Right atrium auricular region (tissue), 2 donors: ENCODE results near the gene DPYD. TPM values are rescaled to one million over a fixed set of nuclear protein-coding genes. Genes with fewer than 3 reads are reported as not detected.

Experiments used
- DNase-seq: peaks from one replicate; pipeline ENCODE4 v3.0.0-alpha.2; 2019; ENCODE audit warnings: low spot score
- H3K27ac ChIP-seq, 2 donors: fragments of 200-600 bp; sonication (generic); 1 replicate in 1 of 2; 2 replicates in 1 of 2; pipeline ENCODE4 v1.5.1; 2016 to 2019
- H3K27me3 ChIP-seq, 2 donors: fragments of 200-600 bp; sonication (generic); one replicate each; pipeline versions ENCODE4 v1.5.1 to v1.6.0; 2017 to 2019
- H3K36me3 ChIP-seq: fragments of 200-600 bp; sonication (generic); one replicate; pipeline ENCODE4 v1.5.1; 2016
- H3K4me1 ChIP-seq, 2 donors: fragments of 200-600 bp; sonication (generic); one replicate each; pipeline versions ENCODE4 v1.5.1 to v1.6.0; 2017 to 2019
- H3K4me3 ChIP-seq, 2 donors: fragments of 200-600 bp; sonication (generic); 1 replicate in 1 of 2; 2 replicates in 1 of 2; pipeline ENCODE4 v1.5.1; 2017 to 2019; ENCODE audit warnings: mild to moderate bottlenecking in 1 of 2, moderate library complexity in 1 of 2
- H3K9me3 ChIP-seq, 2 donors: fragments of 200-600 bp; sonication (generic); one replicate each; pipeline ENCODE4 v1.5.1; 2019
- total RNA-seq, 2 donors: library from RNA; depleted of rRNA; stranded (reverse); fragments of >200 nt; gene quantifications; one replicate each; pipeline ENCODE4 v1.1.0, GENCODE V29; 2016
- TF ChIP-seq, protein P1 (sequence below), 2 donors: fragments of 200-600 bp; sonication (generic); IDR thresholded peaks; one replicate each; pipeline ENCODE4 v1.5.1; 2019; ENCODE audit warnings: antibody characterized with exemption in 2 of 2

DPYD gene
- total RNA-seq, 2 donors from 2014 or later = 11.3 to 14.5 TPM

- no peaks in the 10 kb centered on the region for H3K4me1 ChIP-seq
- H3K4me3 ChIP-seq = no peak overlapping the region
- no peaks in the 10 kb centered on the region for H3K27me3 ChIP-seq
- no peak for DNase-seq
- no peaks in the 10 kb centered on the region for H3K36me3 ChIP-seq
- TF ChIP-seq, protein P1, sequence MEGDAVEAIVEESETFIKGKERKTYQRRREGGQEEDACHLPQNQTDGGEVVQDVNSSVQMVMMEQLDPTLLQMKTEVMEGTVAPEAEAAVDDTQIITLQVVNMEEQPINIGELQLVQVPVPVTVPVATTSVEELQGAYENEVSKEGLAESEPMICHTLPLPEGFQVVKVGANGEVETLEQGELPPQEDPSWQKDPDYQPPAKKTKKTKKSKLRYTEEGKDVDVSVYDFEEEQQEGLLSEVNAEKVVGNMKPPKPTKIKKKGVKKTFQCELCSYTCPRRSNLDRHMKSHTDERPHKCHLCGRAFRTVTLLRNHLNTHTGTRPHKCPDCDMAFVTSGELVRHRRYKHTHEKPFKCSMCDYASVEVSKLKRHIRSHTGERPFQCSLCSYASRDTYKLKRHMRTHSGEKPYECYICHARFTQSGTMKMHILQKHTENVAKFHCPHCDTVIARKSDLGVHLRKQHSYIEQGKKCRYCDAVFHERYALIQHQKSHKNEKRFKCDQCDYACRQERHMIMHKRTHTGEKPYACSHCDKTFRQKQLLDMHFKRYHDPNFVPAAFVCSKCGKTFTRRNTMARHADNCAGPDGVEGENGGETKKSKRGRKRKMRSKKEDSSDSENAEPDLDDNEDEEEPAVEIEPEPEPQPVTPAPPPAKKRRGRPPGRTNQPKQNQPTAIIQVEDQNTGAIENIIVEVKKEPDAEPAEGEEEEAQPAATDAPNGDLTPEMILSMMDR (IDR thresholded peaks at IDR 0.05) = no peak
- no peaks in the 10 kb centered on the region for H3K9me3 ChIP-seq
- no peak overlapping the region for H3K27ac ChIP-seq
Observed at GRCh38 chr1:97599447-97599846, 321.4 kb downstream of the DPYD start.

DNA sequence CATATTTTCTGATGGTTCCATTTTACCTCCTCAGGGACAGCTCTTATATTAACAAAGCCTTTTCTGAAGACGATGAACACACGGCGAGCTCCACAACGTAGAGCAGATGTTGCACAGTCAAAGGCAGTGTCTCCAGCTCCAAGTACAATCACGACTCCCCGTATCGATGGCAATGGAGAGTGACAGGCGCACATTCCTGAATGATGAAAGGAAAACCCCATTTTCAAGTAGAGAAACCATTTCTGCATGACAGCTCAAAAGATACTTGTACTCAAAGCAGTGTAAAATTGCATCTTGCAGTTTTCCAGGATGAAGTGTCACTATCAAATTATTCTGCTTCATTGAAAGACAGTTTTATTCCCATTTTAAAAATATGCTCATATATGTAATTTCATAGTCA is 327.6 kb downstream of the DPYD start:
- H3K36me3 ChIP-seq = no peaks in the 10 kb centered on the region
- no peak for DNase-seq
- H3K4me3 ChIP-seq = no peak overlapping the region
- H3K27me3 ChIP-seq = no peaks in the 10 kb centered on the region
- no peaks in the 10 kb centered on the region for H3K4me1 ChIP-seq
- no peak overlapping the region for H3K27ac ChIP-seq
- TF ChIP-seq, protein P1 (IDR thresholded peaks at IDR 0.05) = no peak
- H3K9me3 ChIP-seq = no peaks in the 10 kb centered on the region

- no peak for DNase-seq
- Histone ChIP-seq H3K4me1 (no peaks in the 10 kb centered on the region), H3K27me3 (no peaks in the 10 kb centered on the region), H3K36me3 (no peaks in the 10 kb centered on the region), H3K4me3 (no peak overlapping the region), H3K9me3 (no peaks in the 10 kb centered on the region), H3K27ac (no peak overlapping the region)
- TF ChIP-seq, protein P1 (IDR thresholded peaks at IDR 0.05) = no peak
Observed at GRCh38 chr1:97588772-97589171, 332.1 kb downstream of the DPYD start.

GRCh38 chr1:97581614-97582051 is 339.2 kb downstream of the DPYD start:
- Histone ChIP-seq H3K27me3 (no peaks in the 10 kb centered on the region), H3K9me3 (no peaks in the 10 kb centered on the region), H3K4me3 (no peak overlapping the region), H3K27ac (no peak overlapping the region), H3K4me1 (no peaks in the 10 kb centered on the region), H3K36me3 (no peaks in the 10 kb centered on the region)
- TF ChIP-seq, protein P1 (IDR thresholded peaks at IDR 0.05) = no peak
- no peak for DNase-seq

DNA sequence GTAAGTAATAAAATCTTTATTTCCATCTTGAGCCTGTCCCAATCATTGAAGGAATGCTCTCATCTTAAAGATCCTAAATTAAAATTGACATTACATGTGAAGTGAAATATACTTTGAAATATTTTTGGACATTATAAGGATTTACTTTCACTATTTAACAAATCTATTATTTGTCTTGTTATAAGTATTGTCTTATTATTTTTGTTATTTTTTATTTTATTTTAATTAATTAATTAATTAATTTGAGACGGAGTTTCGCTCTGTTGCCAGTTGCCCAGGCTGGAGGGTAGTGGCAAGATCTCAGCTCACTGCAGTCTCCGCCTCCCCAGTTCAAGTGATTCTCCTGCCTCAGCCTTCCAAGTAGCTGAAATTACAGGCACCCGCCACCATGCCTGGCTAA is 343.2 kb downstream of the DPYD start:
- Histone ChIP-seq H3K27ac (no peak overlapping the region), H3K36me3 (no peaks in the 10 kb centered on the region), H3K4me1 (no peaks in the 10 kb centered on the region), H3K9me3 (no peaks in the 10 kb centered on the region), H3K4me3 (no peak overlapping the region), H3K27me3 (no peaks in the 10 kb centered on the region)
- TF ChIP-seq, protein P1 (IDR thresholded peaks at IDR 0.05) = no peak
- no peak for DNase-seq

- Histone ChIP-seq H3K27me3 (no peaks in the 10 kb centered on the region), H3K4me1 (no peaks in the 10 kb centered on the region)
Observed at GRCh38 chr1:97573553-97573952, 347.3 kb downstream of the DPYD start.

More at GRCh38 chr1:97573553-97573952, 347.3 kb downstream of the DPYD start:
- H3K27ac ChIP-seq = no peak overlapping the region
- DNase-seq = no peak
- no peaks in the 10 kb centered on the region for H3K36me3 ChIP-seq
- no peaks in the 10 kb centered on the region for H3K9me3 ChIP-seq
- no peak overlapping the region for H3K4me3 ChIP-seq
- TF ChIP-seq, protein P1 (IDR thresholded peaks at IDR 0.05) = no peak
